Skeletal muscle tissue (tissue), 4 donors: ENCODE results near the gene CSPG4. TPM values are rescaled to one million over a fixed set of nuclear protein-coding genes. Genes with fewer than 3 reads are reported as not detected.

Source experiments
- H3K27ac ChIP-seq: one replicate; pipeline ENCODE4 v1.7.0; 2013; ENCODE audit warnings: mild to moderate bottlenecking, low read depth, low read length, inconsistent platforms
- H3K27me3 ChIP-seq, 3 donors: one replicate each; pipeline ENCODE4 v1.7.0; 2013; ENCODE audit warnings: low read length in 3 of 3; ENCODE audit not compliant: control insufficient read depth in 3 of 3, insufficient read depth in 3 of 3
- H3K36me3 ChIP-seq, 3 donors: one replicate each; pipeline ENCODE4 v1.7.0; 2013; ENCODE audit warnings: low read length in 3 of 3; ENCODE audit not compliant: control insufficient read depth in 3 of 3, insufficient read depth in 3 of 3
- H3K4me1 ChIP-seq, 3 donors: one replicate each; pipeline ENCODE4 v1.7.0; 2013; ENCODE audit warnings: low read length in 3 of 3, mild to moderate bottlenecking in 3 of 3; ENCODE audit not compliant: control insufficient read depth in 3 of 3, insufficient read depth in 3 of 3
- H3K4me3 ChIP-seq, 3 donors: one replicate each; pipeline ENCODE4 v1.7.0; 2013; ENCODE audit warnings: low read length in 3 of 3
- H3K9ac ChIP-seq, 3 donors: one replicate each; pipeline ENCODE4 v1.7.0; 2013; ENCODE audit warnings: low read length in 3 of 3, mild to moderate bottlenecking in 3 of 3, moderate library complexity in 2 of 3, low read depth in 1 of 3
- H3K9me3 ChIP-seq, 3 donors: one replicate each; pipeline ENCODE4 v1.7.0; 2013; ENCODE audit warnings: low read length in 3 of 3; ENCODE audit not compliant: control insufficient read depth in 3 of 3
- total RNA-seq: library from RNA; depleted of rRNA; stranded (reverse); fragments of >200 nt; gene quantifications from one replicate; pipeline ENCODE4 v1.2.3, GENCODE V29; 2014
- donor health status: Osteomylitis.

The CSPG4 gene
- total RNA-seq, 1 donor from 2014 or later = 71.5 TPM

DNA sequence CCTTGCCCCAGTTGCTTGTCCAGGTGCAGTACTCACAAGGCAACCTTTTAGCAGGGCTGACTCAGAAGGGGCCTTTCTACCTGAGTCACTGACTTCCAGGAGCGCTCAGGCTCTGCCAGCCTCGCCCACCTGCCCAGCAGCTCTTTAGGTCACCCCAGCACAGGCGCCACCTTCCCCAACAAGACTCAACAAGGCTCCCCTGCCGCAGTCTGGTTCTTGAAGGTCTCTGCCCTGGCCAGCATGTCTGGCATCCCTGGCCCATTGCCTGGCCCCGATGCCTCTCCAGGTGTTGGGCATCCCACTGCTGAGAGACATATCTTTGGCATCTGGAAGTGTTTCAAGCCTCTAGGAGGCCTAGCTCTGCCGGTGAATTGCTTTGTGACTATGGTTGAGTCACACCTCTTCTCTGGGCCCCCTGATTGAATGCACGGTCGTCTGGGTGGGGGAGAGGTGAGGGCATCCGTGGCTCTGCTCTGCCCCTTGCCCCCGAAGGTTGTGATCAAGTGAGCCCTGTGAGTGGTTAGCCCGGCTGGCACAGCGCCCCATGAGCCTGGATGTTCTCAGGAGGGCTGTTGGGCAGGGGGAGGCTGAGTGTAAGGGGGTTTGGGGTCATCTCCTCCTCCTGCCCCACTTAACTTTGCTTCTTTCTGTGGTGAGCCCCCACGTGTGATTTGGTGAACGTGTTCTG lies 43.3 kb downstream of the CSPG4 start:
- Histone ChIP-seq H3K9me3 (no peaks in the 10 kb centered on the region), H3K4me3 (no peak overlapping the region), H3K9ac (no peak overlapping the region), H3K4me1 (peaks cover 44 to 52% (median 48%) of the 10 kb centered on the region in 3 donors), H3K36me3 (no peaks in the 10 kb centered on the region), H3K27me3 (no peaks in the 10 kb centered on the region), H3K27ac (no peak overlapping the region)

DNA sequence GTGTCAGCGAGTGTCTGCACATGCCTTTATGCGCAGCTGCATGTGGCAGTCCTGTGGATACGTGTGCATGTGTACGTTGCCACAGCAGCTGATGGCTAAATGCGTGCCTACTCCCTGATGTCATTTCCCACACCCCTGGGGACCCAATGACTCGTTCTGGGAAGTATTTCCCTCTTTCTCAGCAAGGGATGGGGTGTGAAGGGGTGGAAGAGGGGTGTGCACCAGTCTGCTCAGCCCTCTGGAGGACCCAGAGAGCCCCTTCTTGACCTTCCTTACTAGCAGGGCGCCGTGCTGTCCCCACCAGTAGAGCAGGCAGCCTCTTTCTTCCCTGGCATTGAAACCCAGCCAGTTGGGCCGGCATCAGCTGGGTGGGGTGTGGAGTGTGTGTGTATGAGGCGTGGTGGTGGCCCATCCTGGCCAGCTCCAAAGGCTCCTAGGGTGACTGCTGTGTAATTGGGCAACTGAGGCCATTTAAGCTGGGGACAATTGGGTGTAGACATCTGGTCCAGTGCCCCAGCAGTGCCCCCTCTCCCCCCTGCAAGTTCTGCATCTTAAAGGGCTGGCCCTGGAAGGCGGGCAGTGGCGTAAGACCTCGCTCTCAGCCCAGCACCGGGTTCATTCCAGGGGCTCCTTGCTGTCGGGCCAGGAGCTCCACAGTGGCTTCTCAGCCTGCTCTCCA lies 45.7 kb downstream of the CSPG4 start:
- H3K9ac ChIP-seq = peak overlapping the region in 1 of 3 donors; percentile 57
- peaks cover 0 to 4% (median 3%) of the 10 kb centered on the region in 3 donors for H3K36me3 ChIP-seq
- H3K4me1 ChIP-seq = peaks cover 20 to 28% (median 25%) of the 10 kb centered on the region in 3 donors
- H3K27me3 ChIP-seq = no peaks in the 10 kb centered on the region
- H3K9me3 ChIP-seq = no peaks in the 10 kb centered on the region
- peak overlapping the region; percentile 74 for H3K27ac ChIP-seq
- H3K4me3 ChIP-seq = peak overlapping the region in 1 of 3 donors; percentile 35

DNA sequence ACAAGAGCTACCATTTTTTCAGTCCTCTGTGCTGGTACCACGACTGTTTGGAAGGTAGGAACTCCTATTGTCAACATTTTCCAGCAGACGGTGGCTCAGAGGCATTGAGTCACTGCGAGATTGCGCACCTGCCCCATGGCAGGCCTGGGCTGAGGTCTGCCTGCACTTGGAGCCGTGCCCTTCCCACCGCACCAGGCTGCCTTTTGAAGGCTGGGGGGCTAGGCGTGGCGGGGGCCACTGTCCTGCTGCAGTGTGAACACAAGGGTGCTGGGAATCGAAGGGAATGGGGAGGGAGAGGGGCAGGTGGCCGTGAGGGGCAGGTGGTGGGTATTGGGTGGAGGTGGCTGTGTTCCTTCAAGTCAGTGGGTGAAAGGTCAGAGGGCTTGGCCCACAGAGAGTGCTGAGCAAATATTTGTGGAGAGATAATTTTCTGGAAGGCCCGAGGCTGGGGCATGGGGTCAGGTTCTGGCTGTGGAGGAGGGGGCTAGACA lies 48.7 kb downstream of the CSPG4 start:
- peaks cover 4 to 5% (median 4%) of the 10 kb centered on the region in 3 donors for H3K36me3 ChIP-seq
- no peaks in the 10 kb centered on the region for H3K9me3 ChIP-seq
- H3K4me1 ChIP-seq = peaks cover 37 to 42% (median 39%) of the 10 kb centered on the region in 3 donors
- H3K27me3 ChIP-seq = peaks cover 0 to 6% (median 0%) of the 10 kb centered on the region in 3 donors
- no peak overlapping the region for H3K4me3 ChIP-seq
- H3K9ac ChIP-seq = no peak overlapping the region
- H3K27ac ChIP-seq = no peak overlapping the region

DNA sequence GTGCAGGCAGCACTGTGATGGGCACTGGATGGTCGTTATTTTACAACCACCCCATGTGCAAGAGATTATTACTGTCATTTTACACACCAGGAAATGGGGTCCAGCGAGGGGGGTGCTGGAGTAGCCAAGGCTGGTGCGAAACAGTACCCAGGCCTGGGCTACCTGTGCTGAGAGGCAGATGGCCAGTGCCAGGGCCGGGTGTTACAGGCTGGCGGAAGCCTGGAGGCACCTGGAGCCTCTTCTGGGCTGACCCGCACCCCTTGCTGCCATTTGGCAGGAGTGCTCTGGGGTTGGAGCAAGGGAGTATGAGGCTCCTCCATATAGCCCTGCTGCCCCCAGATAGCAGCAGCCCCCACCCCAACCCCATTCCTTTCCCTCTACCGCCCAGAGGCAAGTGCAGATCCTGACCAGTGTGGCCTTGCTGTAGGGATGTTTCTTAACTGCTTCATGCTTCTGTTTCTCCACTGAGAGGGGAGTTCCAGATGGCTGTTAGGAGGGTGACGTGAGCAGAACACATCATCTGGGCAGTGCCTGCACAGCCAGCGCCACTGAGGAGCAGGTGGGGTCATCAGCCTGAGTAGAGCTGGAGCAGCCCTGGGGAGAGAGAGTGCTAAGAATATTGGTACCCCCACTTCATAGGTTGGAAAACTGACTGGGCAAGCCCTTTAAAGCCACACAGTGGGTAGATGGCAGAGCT lies 49.7 kb downstream of the CSPG4 start:
- no peak overlapping the region for H3K27ac ChIP-seq
- no peaks in the 10 kb centered on the region for H3K9me3 ChIP-seq
- peaks cover 0 to 6% (median 0%) of the 10 kb centered on the region in 3 donors for H3K27me3 ChIP-seq
- H3K4me1 ChIP-seq = peaks cover 44 to 47% (median 45%) of the 10 kb centered on the region in 3 donors
- no peak overlapping the region for H3K4me3 ChIP-seq
- peaks cover 4 to 9% (median 7%) of the 10 kb centered on the region in 3 donors for H3K36me3 ChIP-seq
- H3K9ac ChIP-seq = no peak overlapping the region

DNA sequence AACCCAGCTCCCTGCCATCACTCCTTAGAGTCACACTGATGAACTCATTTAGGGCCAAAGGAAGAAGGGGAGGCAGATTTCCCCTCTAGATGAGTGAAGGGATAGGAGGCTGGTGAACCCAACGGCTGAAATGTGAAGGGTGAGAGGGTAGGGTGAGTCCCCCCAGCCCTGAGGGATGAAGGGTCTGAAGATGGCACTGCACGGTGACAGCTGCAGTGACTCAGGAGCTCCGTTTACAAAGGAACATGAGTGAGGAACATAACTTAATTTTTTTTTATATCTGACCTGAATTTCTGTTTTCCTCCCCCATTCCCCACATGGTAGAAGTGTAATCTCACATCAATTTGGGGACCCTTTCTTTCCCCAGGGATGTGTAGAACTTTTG lies 50.9 kb downstream of the CSPG4 start:
- H3K36me3 ChIP-seq = peaks cover 12 to 16% (median 13%) of the 10 kb centered on the region in 3 donors
- H3K9me3 ChIP-seq = no peaks in the 10 kb centered on the region
- H3K27me3 ChIP-seq = peaks cover 0 to 6% (median 0%) of the 10 kb centered on the region in 3 donors
- H3K4me3 ChIP-seq = no peak overlapping the region
- H3K4me1 ChIP-seq = peaks cover 34 to 36% (median 34%) of the 10 kb centered on the region in 3 donors
- H3K9ac ChIP-seq = peak overlapping the region in 1 of 3 donors; percentile 40
- peak overlapping the region; percentile 66 for H3K27ac ChIP-seq

DNA sequence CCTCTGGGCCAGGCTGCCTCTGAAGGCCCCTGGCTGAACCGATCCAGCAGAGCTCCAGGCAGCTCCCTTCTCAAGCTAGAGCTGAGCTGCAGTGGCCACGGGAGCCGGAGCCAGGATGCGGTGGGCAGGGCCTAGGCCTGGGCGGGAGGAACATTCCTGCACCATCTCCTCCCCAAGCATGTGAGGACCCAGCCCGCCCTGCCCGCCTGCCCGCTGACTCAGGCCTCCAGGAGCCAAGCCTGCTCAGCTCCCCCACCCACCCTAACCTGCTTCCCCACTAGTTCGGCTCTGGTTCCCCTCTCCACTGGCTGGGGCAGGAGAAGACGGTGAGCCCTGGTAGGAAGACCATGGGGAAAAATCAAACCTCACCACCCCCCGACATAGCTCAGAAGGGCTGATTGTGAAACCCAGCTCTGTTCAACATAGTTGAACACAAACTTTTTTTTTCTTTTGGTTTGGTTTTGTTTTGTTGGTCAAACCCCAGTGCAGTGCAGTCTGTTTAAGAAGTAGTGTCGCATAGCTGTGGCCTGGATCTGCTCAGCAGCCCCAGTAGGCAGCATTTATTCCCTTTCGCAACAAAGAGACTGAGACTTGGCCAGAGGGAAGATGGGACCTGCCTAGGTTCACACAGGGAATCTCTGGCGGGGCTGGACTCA lies 51.4 kb downstream of the CSPG4 start:
- peaks cover 28 to 31% (median 29%) of the 10 kb centered on the region in 3 donors for H3K4me1 ChIP-seq
- no peak overlapping the region for H3K4me3 ChIP-seq
- no peaks in the 10 kb centered on the region for H3K9me3 ChIP-seq
- H3K27ac ChIP-seq = peak overlapping the region; percentile 66
- H3K36me3 ChIP-seq = peaks cover 16 to 19% (median 16%) of the 10 kb centered on the region in 3 donors
- peak overlapping the region in 1 of 3 donors; percentile 40 for H3K9ac ChIP-seq
- H3K27me3 ChIP-seq = peaks cover 0 to 6% (median 0%) of the 10 kb centered on the region in 3 donors

DNA sequence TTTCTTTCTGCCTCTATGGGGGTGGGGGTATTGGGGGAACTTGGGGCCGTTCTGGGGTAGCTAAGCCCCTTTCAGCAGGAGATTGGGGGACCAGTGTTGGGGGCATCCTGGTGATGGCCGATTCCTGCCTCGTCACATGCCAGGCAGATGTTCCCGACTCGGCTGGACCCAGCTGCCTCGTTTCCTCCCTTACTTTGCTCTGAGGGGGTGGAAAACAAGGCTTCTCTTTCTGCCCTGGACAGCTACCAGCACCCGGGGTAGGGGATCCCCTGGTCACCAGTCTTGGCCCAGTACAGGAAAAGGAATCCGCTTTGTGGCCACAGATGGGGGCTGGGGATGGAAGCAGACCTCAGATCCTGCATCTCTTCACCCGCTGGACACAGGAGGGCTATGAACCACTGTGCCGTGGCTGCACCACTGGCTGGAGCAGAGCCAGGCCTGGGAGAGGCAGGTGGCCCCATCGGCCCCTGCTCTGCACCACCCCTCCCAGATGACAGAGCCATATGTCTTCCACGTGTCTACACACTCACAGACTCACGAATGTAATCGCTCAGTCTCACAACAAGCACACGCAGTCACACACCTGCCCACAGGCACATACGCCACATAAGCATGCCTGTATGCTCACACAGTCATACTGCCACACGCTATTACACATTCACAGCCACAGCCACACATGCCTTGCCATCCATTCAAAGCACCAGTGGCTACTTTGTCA lies 52.6 kb downstream of the CSPG4 start:
- Histone ChIP-seq H3K4me3 (peak overlapping the region in 1 of 3 donors; percentile 13), H3K36me3 (peaks cover 16 to 21% (median 18%) of the 10 kb centered on the region in 3 donors), H3K9ac (peak overlapping the region in 1 of 3 donors; percentile 40), H3K27ac (peak overlapping the region; percentile 36), H3K9me3 (no peaks in the 10 kb centered on the region), H3K27me3 (peaks cover 0 to 6% (median 0%) of the 10 kb centered on the region in 3 donors), H3K4me1 (peaks cover 28 to 32% (median 28%) of the 10 kb centered on the region in 3 donors)

DNA sequence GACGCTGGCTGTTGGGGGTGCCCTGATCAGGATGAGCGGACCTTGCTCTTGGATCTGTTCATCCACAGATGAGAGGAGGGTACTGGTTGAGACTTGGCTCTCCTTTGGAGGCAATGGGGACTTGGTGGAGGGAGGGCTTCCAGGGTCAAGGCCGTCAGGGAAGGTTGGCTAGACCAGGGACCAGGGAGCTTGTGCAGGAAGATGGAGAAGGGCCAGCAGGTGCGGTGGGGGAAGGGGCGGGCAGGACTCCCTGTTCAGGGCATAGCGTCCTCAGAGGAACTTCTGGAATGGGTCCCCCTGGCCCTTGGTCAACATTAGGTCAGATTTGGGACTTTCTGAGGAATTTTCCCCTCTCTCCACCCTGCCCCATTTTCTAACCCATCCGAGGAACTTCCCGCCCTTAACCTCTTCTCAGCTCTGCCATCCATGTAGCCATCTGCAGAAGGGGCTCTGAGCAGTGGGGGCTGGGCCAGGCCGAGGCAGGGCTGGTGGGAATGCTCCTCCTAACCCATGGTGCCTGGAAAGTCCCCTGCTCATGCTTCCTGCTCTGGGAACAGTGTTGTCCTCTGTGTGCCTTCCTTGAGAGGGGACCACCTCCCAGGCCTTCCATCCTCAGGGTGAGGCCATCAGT lies 53.4 kb downstream of the CSPG4 start:
- Histone ChIP-seq H3K9ac (peak overlapping the region in 1 of 3 donors; percentile 16), H3K27me3 (peaks cover 0 to 6% (median 0%) of the 10 kb centered on the region in 3 donors), H3K36me3 (peaks cover 16 to 23% (median 19%) of the 10 kb centered on the region in 3 donors), H3K9me3 (no peaks in the 10 kb centered on the region), H3K27ac (peak overlapping the region; percentile 36), H3K4me3 (no peak overlapping the region), H3K4me1 (peaks cover 32 to 40% (median 35%) of the 10 kb centered on the region in 3 donors)
